Left ventricle myocardium inferior (tissue), 1 donor: ENCODE measurements around the gene MRPL49. TPM values are rescaled to one million over a fixed set of nuclear protein-coding genes. Genes with fewer than 3 reads are reported as not detected.
"Not testable (repeated sequence)": the region's sequence is repeated elsewhere in the genome, so short reads cannot be mapped to it uniquely, and the experiment has no call there.

Source experiments
- DNase-seq: peaks from one replicate; pipeline ENCODE4 v3.0.0-alpha.2; 2020
- H3K27ac ChIP-seq: fragments of 200-600 bp; replicated peaks from 2 replicates; pipeline ENCODE4 v1.8.0; 2021
- H3K27me3 ChIP-seq: fragments of 200-600 bp; 2 replicates; pipeline ENCODE4 v1.8.0; 2021; ENCODE audit warnings: low read depth
- H3K36me3 ChIP-seq: fragments of 200-600 bp; 2 replicates; pipeline ENCODE4 v1.8.0; 2021
- H3K4me1 ChIP-seq: fragments of 200-600 bp; 2 replicates; pipeline ENCODE4 v1.8.0; 2021
- H3K4me3 ChIP-seq: fragments of 200-600 bp; 2 replicates; pipeline ENCODE4 v1.8.0; 2021; ENCODE audit warnings: mild to moderate bottlenecking, moderate library complexity
- H3K9me3 ChIP-seq: fragments of 200-600 bp; replicated peaks from 2 replicates; pipeline ENCODE4 v1.8.0; 2021
- CTCF ChIP-seq: fragments of 200-600 bp; IDR thresholded peaks from 2 replicates; pipeline ENCODE4 v1.8.0; 2021; ENCODE audit warnings: antibody characterized with exemption, mild to moderate bottlenecking, borderline replicate concordance
- intact Hi-C: fragments of 100-400 bp; cut with micrococcal nuclease; formaldehyde crosslinking; loops from one replicate; pipeline ENCODE4 v1.11.0; 2022
- total RNA-seq: library from RNA; stranded (reverse); fragmentation: NEBNext Ultra II Directional; extraction: Animal tissue kit (Norgen Biotek cat#: 25700); gene quantifications from one replicate; pipeline ENCODE4 v1.2.1, GENCODE V29; 2021
- donor health status: DM: no; HTN: yes; CAD: no; lungs with severe emphysema.

MRPL49 gene
- total RNA-seq, 1 donor from 2014 or later, result 32.1 TPM

- Histone ChIP-seq H3K36me3 (peaks cover 47% of the 10 kb centered on the region), H3K4me3 (peak within 1 kb of the TSS; percentile 96), H3K9me3 (no peaks in the 10 kb centered on the region), H3K27me3 (no peaks in the 10 kb centered on the region), H3K4me1 (peaks cover 77% of the 10 kb centered on the region), H3K27ac (peak within 1 kb of the TSS; percentile 89)
- intact Hi-C loops, result no loop called here
- peak; percentile 94 for TF ChIP-seq CTCF
- peak; percentile 100 for DNase-seq
These were observed 4.7 kb upstream of the MRPL49 start, which contains the start of gene ZNHIT2 for GRCh38 chr11:65117206-65118096. Gene ZNHIT2 (minus strand): TSS chr11:65117701. CDS start chr11:65117653, 48 bp downstream.

- H3K27ac ChIP-seq, result peak overlapping the region; percentile 89
- no peaks in the 10 kb centered on the region for H3K27me3 ChIP-seq
- no peaks in the 10 kb centered on the region for H3K9me3 ChIP-seq
- peaks cover 47% of the 10 kb centered on the region for H3K36me3 ChIP-seq
- H3K4me1 ChIP-seq, result peaks cover 77% of the 10 kb centered on the region
- TF ChIP-seq CTCF, result peak; percentile 44
- DNase-seq, result no peak
- intact Hi-C loops, result no loop called here
- H3K4me3 ChIP-seq, result peak overlapping the region; percentile 96
These were observed 3.9 kb upstream of the MRPL49 start for GRCh38 chr11:65118097-65118837.

- DNase-seq, H3K27me3 ChIP-seq, intact Hi-C loops, H3K9me3 ChIP-seq, H3K4me3 ChIP-seq: not testable (repeated sequence)
- H3K4me1 ChIP-seq, result peaks cover 73% of the 10 kb centered on the region
- peaks cover 49% of the 10 kb centered on the region for H3K36me3 ChIP-seq
- peak overlapping the region; percentile 9 for H3K27ac ChIP-seq
These were observed 3.0 kb upstream of the MRPL49 start for GRCh38 chr11:65118891-65119669.

GRCh38 chr11:65119670-65119995 is 2.5 kb upstream of the MRPL49 start:
- H3K4me3 ChIP-seq, result no peak overlapping the region
- DNase-seq, result no peak
- peaks cover 54% of the 10 kb centered on the region for H3K36me3 ChIP-seq

GRCh38 chr11:65120831-65121230 is 1.3 kb upstream of the MRPL49 start:
- peak overlapping the region; percentile 92 for H3K4me3 ChIP-seq
- H3K4me1 ChIP-seq, result peaks cover 60% of the 10 kb centered on the region
- H3K27me3 ChIP-seq, result no peaks in the 10 kb centered on the region
- no peaks in the 10 kb centered on the region for H3K9me3 ChIP-seq
- intact Hi-C loops, result no loop called here
- no peak for DNase-seq
- H3K36me3 ChIP-seq, result peaks cover 54% of the 10 kb centered on the region
- TF ChIP-seq CTCF, result no peak
- peak overlapping the region; percentile 92 for H3K27ac ChIP-seq

More at GRCh38 chr11:65119670-65119995, 2.5 kb upstream of the MRPL49 start:
- intact Hi-C loops, result no loop called here
- Histone ChIP-seq H3K4me1 (peaks cover 70% of the 10 kb centered on the region), H3K27ac (no peak overlapping the region), H3K9me3 (no peaks in the 10 kb centered on the region), H3K27me3 (no peaks in the 10 kb centered on the region)
- no peak for TF ChIP-seq CTCF
